NK-92 (cell line): ENCODE measurements around the gene TMEM214.
"Not testable (repeated sequence)": the region's sequence is repeated elsewhere in the genome, so short reads cannot be mapped to it uniquely, and the experiment has no call there.

Experiments used
- DNase-seq: peaks from one replicate; lab custom pipeline; 2025; ENCODE audit not compliant: unreplicated experiment; lab: John Stamatoyannopoulos, UW

Gene TMEM214

GRCh38 chr2:27067385-27067784, 34.6 kb downstream of the TMEM214 start:
- DNase-seq: no peak

GRCh38 chr2:27069436-27069835, 36.7 kb downstream of the TMEM214 start:
- no peak for DNase-seq

- no peak for DNase-seq
These were observed 37.3 kb downstream of the TMEM214 start for GRCh38 chr2:27069961-27070618.

GRCh38 chr2:27070653-27071276, 38.0 kb downstream of the TMEM214 start:
- DNase-seq: no peak

GRCh38 chr2:27071277-27071989, 38.7 kb downstream of the TMEM214 start, which contains the start of gene OST4:
TSS of gene OST4 (minus strand) at chr2:27071654.
- DNase-seq: peak; percentile 38

GRCh38 chr2:27071990-27072830, 39.4 kb downstream of the TMEM214 start:
- DNase-seq: no peak

- no peak for DNase-seq
These were observed 40.2 kb downstream of the TMEM214 start for GRCh38 chr2:27072920-27073319.

- no peak for DNase-seq
These were observed 41.0 kb downstream of the TMEM214 start for GRCh38 chr2:27073782-27074181.

GRCh38 chr2:27074738-27075565, 42.2 kb downstream of the TMEM214 start:
- DNase-seq: no peak

GRCh38 chr2:27075566-27075871, 42.8 kb downstream of the TMEM214 start:
- DNase-seq: not testable (repeated sequence)

- no peak for DNase-seq
These were observed 43.6 kb downstream of the TMEM214 start for GRCh38 chr2:27076323-27076722.

- DNase-seq: no peak
These were observed 44.5 kb downstream of the TMEM214 start for GRCh38 chr2:27077231-27077630.

GRCh38 chr2:27078267-27079194, 45.8 kb downstream of the TMEM214 start, which contains the start of gene EMILIN1:
TSS of gene EMILIN1 (plus strand) at chr2:27078615. CDS start at chr2:27079066, 451 bp downstream.
- DNase-seq: no peak

GRCh38 chr2:27079233-27080139, 46.7 kb downstream of the TMEM214 start:
- DNase-seq: no peak

- no peak for DNase-seq
These were observed 47.3 kb downstream of the TMEM214 start for GRCh38 chr2:27080140-27080469.

GRCh38 chr2:27080603-27080936, 47.8 kb downstream of the TMEM214 start:
- no peak for DNase-seq

- DNase-seq: no peak
These were observed 49.4 kb downstream of the TMEM214 start for GRCh38 chr2:27081984-27082772.
